ENCODE results near the gene UBE2M. TPM values are rescaled to one million over a fixed set of nuclear protein-coding genes. Genes with fewer than 3 reads are reported as not detected.
"Not testable (repeated sequence)": the region's sequence is repeated elsewhere in the genome, so short reads cannot be mapped to it uniquely, and the experiment has no call there.

The UBE2M gene
- total RNA-seq, 1 donor from 2014 or later: 80.4 TPM

GRCh38 chr19:58513213-58513693 lies 45.2 kb downstream of the UBE2M start:
- H3K9me3 Mint-ChIP-seq (ENCODE audit: low read depth): no peaks in the 10 kb centered on the region
- no peak overlapping the region for H3K27ac Mint-ChIP-seq
- no peaks in the 10 kb centered on the region for H3K27me3 Mint-ChIP-seq
- peaks cover 3% of the 10 kb centered on the region for H3K36me3 Mint-ChIP-seq (ENCODE audit: insufficient read depth)
- DNase-seq (ENCODE audit: low spot score, unreplicated experiment): no peak
- peaks cover 15% of the 10 kb centered on the region for H3K4me1 Mint-ChIP-seq (ENCODE audit: low read depth)
- TF ChIP-seq CTCF (IDR thresholded peaks at IDR 0.05; ENCODE audit: unreplicated experiment): no peak
- no peak overlapping the region for H3K4me3 Mint-ChIP-seq (ENCODE audit: low read depth)

- Mint-ChIP-seq H3K4me1 (ENCODE audit: low read depth) (peaks cover 11% of the 10 kb centered on the region), H3K27me3 (no peaks in the 10 kb centered on the region), H3K36me3 (ENCODE audit: insufficient read depth) (peaks cover 6% of the 10 kb centered on the region), H3K4me3 (ENCODE audit: low read depth) (no peak within 1 kb of the TSS), H3K27ac (no peak within 1 kb of the TSS), H3K9me3 (ENCODE audit: low read depth) (peaks cover 5% of the 10 kb centered on the region)
- TF ChIP-seq CTCF (IDR thresholded peaks at IDR 0.05; ENCODE audit: unreplicated experiment): no peak
- no peak for DNase-seq (ENCODE audit: low spot score, unreplicated experiment)
Measured at GRCh38 chr19:58511353-58512208, 46.8 kb downstream of the UBE2M start, which contains the start of gene SLC27A5. Gene SLC27A5, minus strand, starts transcription at chr19:58511992. Its CDS starts 37 bp downstream, at chr19:58511955.

- Mint-ChIP-seq H3K9me3 (ENCODE audit: low read depth) (peaks cover 5% of the 10 kb centered on the region), H3K27ac (no peak overlapping the region), H3K27me3 (no peaks in the 10 kb centered on the region), H3K4me1 (ENCODE audit: low read depth) (peaks cover 6% of the 10 kb centered on the region), H3K36me3 (ENCODE audit: insufficient read depth) (peaks cover 3% of the 10 kb centered on the region), H3K4me3 (ENCODE audit: low read depth) (no peak overlapping the region)
- DNase-seq (ENCODE audit: low spot score, unreplicated experiment): no peak
- TF ChIP-seq CTCF (IDR thresholded peaks at IDR 0.05; ENCODE audit: unreplicated experiment): no peak
Measured at GRCh38 chr19:58510084-58510862, 48.1 kb downstream of the UBE2M start.

GRCh38 chr19:58509731-58510083 lies 48.7 kb downstream of the UBE2M start:
- TF ChIP-seq CTCF (IDR thresholded peaks at IDR 0.05; ENCODE audit: unreplicated experiment): no peak
- Mint-ChIP-seq H3K4me3 (ENCODE audit: low read depth) (no peak overlapping the region), H3K4me1 (ENCODE audit: low read depth) (peaks cover 4% of the 10 kb centered on the region), H3K36me3 (ENCODE audit: insufficient read depth) (peaks cover 3% of the 10 kb centered on the region), H3K9me3 (ENCODE audit: low read depth) (peaks cover 5% of the 10 kb centered on the region), H3K27me3 (no peaks in the 10 kb centered on the region), H3K27ac (no peak overlapping the region)
- no peak for DNase-seq (ENCODE audit: low spot score, unreplicated experiment)

- H3K9me3 Mint-ChIP-seq (ENCODE audit: low read depth); H3K27ac Mint-ChIP-seq; H3K4me3 Mint-ChIP-seq (ENCODE audit: low read depth); H3K36me3 Mint-ChIP-seq (ENCODE audit: insufficient read depth); DNase-seq (ENCODE audit: low spot score, unreplicated experiment); H3K27me3 Mint-ChIP-seq; H3K4me1 Mint-ChIP-seq (ENCODE audit: low read depth): not testable (repeated sequence)
Measured at GRCh38 chr19:58507602-58508223, 50.7 kb downstream of the UBE2M start.

Small RNA genes within 50 kb of the gene (microRNA-seq; reads per million reads assigned to microRNA genes)
- gene MIR6807 (ENCODE audit: borderline number of aligned reads, unreplicated experiment): 5.4 reads per million

Other genes starting within 250 kb of the UBE2M start
- 4.6 TPM in 2 replicates for gene ZSCAN22, start 231.6 kb downstream of the UBE2M start, total RNA-seq
- gene A1BG, start 205.1 kb downstream of the UBE2M start, total RNA-seq: 3.9 and 4.6 TPM in 2 replicates
- 11.7 and 13.4 TPM in 2 replicates for gene ZNF497, start 195.9 kb downstream of the UBE2M start, total RNA-seq
- 5.4 and 6.1 TPM in 2 replicates for gene ZNF837, start 177.6 kb downstream of the UBE2M start, total RNA-seq
- gene RPS5, start 171.3 kb downstream of the UBE2M start, total RNA-seq: 1,006 and 1,040 TPM in 2 replicates
- 0.42 TPM in 1 of 2 replicates, not detected in the other for gene RNF225, start 163.0 kb downstream of the UBE2M start, total RNA-seq
- 16.7 and 18.2 TPM in 2 replicates for gene ZNF584, start 150.0 kb downstream of the UBE2M start, total RNA-seq
- gene ZNF132, start 118.5 kb downstream of the UBE2M start, total RNA-seq: 3.5 TPM in 2 replicates
- gene ZNF324B, start 107.0 kb downstream of the UBE2M start, total RNA-seq: 10.1 and 11.2 TPM in 2 replicates
- gene ZNF324, start 91.5 kb downstream of the UBE2M start, total RNA-seq: 12.9 and 14.7 TPM in 2 replicates
- gene ZNF446, start 82.3 kb downstream of the UBE2M start, total RNA-seq: 17.7 and 19.4 TPM in 2 replicates
- 9.4 and 9.9 TPM in 2 replicates for gene SLC27A5, start 46.6 kb downstream of the UBE2M start, total RNA-seq
- gene ZBTB45, start 38.8 kb downstream of the UBE2M start, total RNA-seq: 22.3 and 22.7 TPM in 2 replicates
- 699 and 731 TPM in 2 replicates for gene TRIM28, start 14.5 kb downstream of the UBE2M start, total RNA-seq
- 72.2 and 81.5 TPM in 2 replicates for gene CHMP2A, start 3.5 kb downstream of the UBE2M start, total RNA-seq
- 70.9 and 71.3 TPM in 2 replicates for gene MZF1, start 14.7 kb upstream of the UBE2M start, total RNA-seq

All from progenitor cell of endocrine pancreas (in vitro differentiated cells).